Esophagus squamous epithelium (tissue), 5 donors: Measurements from ENCODE around the gene NOS1. TPM values are rescaled to one million over a fixed set of nuclear protein-coding genes. Genes with fewer than 3 reads are reported as not detected.
"Not testable (repeated sequence)": the region's sequence is repeated elsewhere in the genome, so short reads cannot be mapped to it uniquely, and the experiment has no call there.

ENCODE experiments used
- DNase-seq: peaks from one replicate; lab custom pipeline; 2025; lab: John Stamatoyannopoulos, UW
- H3K27ac ChIP-seq, 4 donors: fragments of 200-600 bp; sonication (generic); one replicate each; pipeline ENCODE4 v1.5.1; 2016 to 2019; ENCODE audit warnings: mild to moderate bottlenecking in 1 of 4
- H3K27me3 ChIP-seq, 4 donors: fragments of 200-600 bp; sonication (generic); 1 replicate in 3 of 4; 2 replicates in 1 of 4; pipeline versions ENCODE4 v1.5.1 to v1.6.0; 2017 to 2021; ENCODE audit warnings: antibody characterized with exemption in 1 of 4
- H3K36me3 ChIP-seq, 3 donors: fragments of 200-600 bp; sonication (generic); one replicate each; pipeline ENCODE4 v1.5.1; 2016 to 2019
- H3K4me1 ChIP-seq, 3 donors: fragments of 200-600 bp; sonication (generic); one replicate each; pipeline ENCODE4 v1.5.1; 2017 to 2019
- H3K4me3 ChIP-seq, 4 donors: fragments of 200-600 bp; sonication (generic); 1 replicate in 3 of 4; 2 replicates in 1 of 4; pipeline ENCODE4 v1.5.1; 2016 to 2019; ENCODE audit warnings: mild to moderate bottlenecking in 2 of 4, moderate library complexity in 1 of 4
- H3K9me3 ChIP-seq, 3 donors: fragments of 200-600 bp; sonication (generic); one replicate each; pipeline ENCODE4 v1.5.1; 2016 to 2019
- POLR2A ChIP-seq, 4 donors: fragments of 450-650 bp; IDR thresholded peaks; one replicate each; pipeline ENCODE4 v1.6.1; 2017; ENCODE audit warnings: antibody characterized with exemption in 4 of 4, mild to moderate bottlenecking in 4 of 4, moderate library complexity in 3 of 4
- WGBS, 2 donors: methylation state at CpG; one replicate each; pipeline ENCODE4 v1.1.5; 2018; 5-methylcytosine and 5-hydroxymethylcytosine counted together
- intact Hi-C: fragments of 100-400 bp; cut with DNase I; formaldehyde crosslinking; loops from one replicate; pipeline ENCODE4 v1.15.0; 2022
- total RNA-seq, 4 donors: library from RNA; depleted of rRNA; stranded (reverse); fragments of >200 nt; gene quantifications; one replicate each; pipeline ENCODE4 v1.1.0, GENCODE V29; 2016
- TF ChIP-seq, protein P1 (sequence below), 6 experiments: fragments of 450-650 bp in 4 of 6; fragments of 200-600 bp in 2 of 6; sonication (generic) in 2 of 6; IDR thresholded peaks; one replicate each; pipeline ENCODE4 v1.5.1; 2016 to 2019; ENCODE audit warnings: antibody characterized with exemption in 6 of 6, mild to moderate bottlenecking in 4 of 6, moderate library complexity in 4 of 6
- donor health status: DM: yes; HTN: yes; CAD: no.

Gene NOS1
- total RNA-seq, 4 donors from 2014 or later: 0.49 to 1.9 (median 1.5) TPM

DNA sequence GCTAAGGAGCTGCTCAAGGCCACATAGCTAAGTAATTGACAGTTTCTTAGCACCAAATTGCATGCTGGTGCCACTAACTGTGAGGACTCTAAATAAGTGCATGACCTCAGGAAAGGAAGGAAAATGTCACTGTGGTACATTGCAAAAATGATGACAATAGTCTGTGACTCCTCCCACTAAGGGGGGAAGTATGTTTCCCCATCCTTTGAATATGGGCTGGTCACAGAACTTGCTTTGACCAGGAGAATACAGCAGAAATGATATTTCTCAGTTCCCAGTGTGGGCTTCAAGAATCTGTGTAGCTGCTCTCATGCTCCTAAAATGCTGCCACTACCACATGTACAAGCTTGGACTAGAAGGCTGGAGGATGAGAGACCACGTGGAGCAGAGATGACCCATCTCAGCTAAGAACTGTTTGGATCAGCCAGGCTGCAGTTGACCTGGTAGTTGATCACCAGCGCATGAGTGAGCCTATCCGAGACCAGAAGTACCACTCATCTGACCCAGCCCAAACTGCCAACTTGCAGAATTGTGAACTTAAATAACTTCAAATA is 42.2 kb upstream of the NOS1 start:
- H3K27ac ChIP-seq: no peak overlapping the region
- no peaks in the 10 kb centered on the region for H3K36me3 ChIP-seq
- intact Hi-C loops: no loop called here
- no peak for DNase-seq
- TF ChIP-seq POLR2A (IDR thresholded peaks at IDR 0.05): no peak
- TF ChIP-seq, protein P1, sequence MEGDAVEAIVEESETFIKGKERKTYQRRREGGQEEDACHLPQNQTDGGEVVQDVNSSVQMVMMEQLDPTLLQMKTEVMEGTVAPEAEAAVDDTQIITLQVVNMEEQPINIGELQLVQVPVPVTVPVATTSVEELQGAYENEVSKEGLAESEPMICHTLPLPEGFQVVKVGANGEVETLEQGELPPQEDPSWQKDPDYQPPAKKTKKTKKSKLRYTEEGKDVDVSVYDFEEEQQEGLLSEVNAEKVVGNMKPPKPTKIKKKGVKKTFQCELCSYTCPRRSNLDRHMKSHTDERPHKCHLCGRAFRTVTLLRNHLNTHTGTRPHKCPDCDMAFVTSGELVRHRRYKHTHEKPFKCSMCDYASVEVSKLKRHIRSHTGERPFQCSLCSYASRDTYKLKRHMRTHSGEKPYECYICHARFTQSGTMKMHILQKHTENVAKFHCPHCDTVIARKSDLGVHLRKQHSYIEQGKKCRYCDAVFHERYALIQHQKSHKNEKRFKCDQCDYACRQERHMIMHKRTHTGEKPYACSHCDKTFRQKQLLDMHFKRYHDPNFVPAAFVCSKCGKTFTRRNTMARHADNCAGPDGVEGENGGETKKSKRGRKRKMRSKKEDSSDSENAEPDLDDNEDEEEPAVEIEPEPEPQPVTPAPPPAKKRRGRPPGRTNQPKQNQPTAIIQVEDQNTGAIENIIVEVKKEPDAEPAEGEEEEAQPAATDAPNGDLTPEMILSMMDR (IDR thresholded peaks at IDR 0.05): no peak
- H3K4me3 ChIP-seq: no peak overlapping the region
- no peaks in the 10 kb centered on the region for H3K9me3 ChIP-seq
- 79 to 83% methylated on average over 3 of the region's 3 CpGs for WGBS, 2 donors
- H3K4me1 ChIP-seq: peaks cover 0 to 11% (median 0%) of the 10 kb centered on the region in 3 donors
- H3K27me3 ChIP-seq: peaks cover 0 to 18% (median 0%) of the 10 kb centered on the region in 4 donors

DNA sequence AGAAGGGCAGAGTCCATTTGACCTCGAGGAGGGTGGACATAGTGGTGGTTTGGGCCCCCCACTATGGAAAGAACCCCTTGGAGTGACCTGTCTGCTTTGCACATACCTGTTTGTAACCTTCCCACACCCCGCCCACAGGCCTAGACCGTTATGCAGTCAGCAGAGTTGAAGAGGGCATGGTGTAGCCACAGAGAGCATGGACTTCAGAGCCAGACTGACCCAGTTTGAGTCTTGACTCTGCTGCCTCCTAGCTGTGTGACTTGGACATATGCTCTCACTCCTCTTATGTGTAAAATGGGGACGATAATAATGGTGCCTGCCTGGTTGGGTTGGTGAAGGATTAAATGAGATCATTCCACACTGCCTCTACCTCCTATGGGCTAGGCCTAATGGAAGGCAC is 40.9 kb upstream of the NOS1 start:
- H3K4me3 ChIP-seq: no peak overlapping the region
- H3K9me3 ChIP-seq: peaks cover 0 to under 1% (median 0%) of the 10 kb centered on the region in 3 donors
- no peak for DNase-seq
- WGBS, 2 donors: 51 to 67% methylated on average over 4 of the region's 4 CpGs
- H3K27me3 ChIP-seq: peaks cover 0 to 18% (median 0%) of the 10 kb centered on the region in 4 donors
- no peak overlapping the region for H3K27ac ChIP-seq
- no peaks in the 10 kb centered on the region for H3K4me1 ChIP-seq
- H3K36me3 ChIP-seq: no peaks in the 10 kb centered on the region
- no peak for TF ChIP-seq POLR2A (IDR thresholded peaks at IDR 0.05)
- TF ChIP-seq, protein P1 (IDR thresholded peaks at IDR 0.05): no peak
- intact Hi-C loops: no loop called here

DNA sequence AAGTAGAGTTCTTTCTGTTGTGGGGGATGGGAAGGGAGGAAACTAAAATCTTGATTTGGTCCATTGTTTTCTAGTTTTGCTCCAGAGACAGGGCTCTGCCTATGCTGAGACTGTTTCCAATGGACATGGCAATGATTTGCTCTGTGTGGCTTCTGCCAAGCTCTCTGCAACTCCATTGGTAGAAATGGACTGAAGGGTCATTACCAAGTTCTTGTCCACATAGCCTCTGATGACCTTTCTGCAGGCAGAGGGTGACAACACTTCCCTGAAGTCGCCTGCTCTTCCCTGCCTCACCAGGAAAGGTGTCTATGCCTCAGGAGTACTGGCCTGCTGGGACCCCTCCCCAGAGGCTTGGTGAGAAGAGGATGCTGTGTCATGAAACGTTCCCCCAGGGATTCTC is 39.5 kb upstream of the NOS1 start:
- H3K27ac ChIP-seq: no peak overlapping the region
- H3K4me3 ChIP-seq: no peak overlapping the region
- H3K36me3 ChIP-seq: no peaks in the 10 kb centered on the region
- no peaks in the 10 kb centered on the region for H3K4me1 ChIP-seq
- peaks cover 0 to 24% (median 0%) of the 10 kb centered on the region in 4 donors for H3K27me3 ChIP-seq
- intact Hi-C loops: no loop called here
- DNase-seq: no peak
- peaks cover 0 to 12% (median 0%) of the 10 kb centered on the region in 3 donors for H3K9me3 ChIP-seq
- no peak for TF ChIP-seq POLR2A (IDR thresholded peaks at IDR 0.05)
- TF ChIP-seq, protein P1 (IDR thresholded peaks at IDR 0.05): no peak
- 40 to 60% methylated on average over 1 to 2 of the region's 2 CpGs for WGBS, 2 donors

DNA sequence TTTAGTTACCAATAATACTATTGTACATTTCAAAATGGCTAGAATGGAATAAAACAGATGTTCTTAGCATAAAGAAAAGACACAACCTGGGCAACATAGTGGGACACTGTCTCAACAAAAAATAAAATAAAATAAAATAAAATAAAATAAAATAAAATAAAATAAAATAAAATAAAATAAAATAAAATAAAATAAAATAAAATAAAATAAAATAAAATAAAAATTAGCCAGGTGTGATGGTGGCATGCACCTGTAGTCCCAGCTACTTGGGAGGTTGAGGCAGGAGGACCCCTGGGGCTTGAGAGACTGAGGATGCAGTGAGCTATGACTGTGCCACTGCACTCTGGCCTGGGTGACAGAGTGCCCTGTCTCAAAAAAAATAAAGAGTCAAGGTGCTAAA is 37.1 kb upstream of the NOS1 start:
- intact Hi-C loops, H3K4me1 ChIP-seq, H3K27me3 ChIP-seq, H3K4me3 ChIP-seq, H3K27ac ChIP-seq, DNase-seq, H3K36me3 ChIP-seq: not testable (repeated sequence)
- H3K9me3 ChIP-seq: peaks cover 0 to 12% (median 0%) of the 10 kb centered on the region in 3 donors

DNA sequence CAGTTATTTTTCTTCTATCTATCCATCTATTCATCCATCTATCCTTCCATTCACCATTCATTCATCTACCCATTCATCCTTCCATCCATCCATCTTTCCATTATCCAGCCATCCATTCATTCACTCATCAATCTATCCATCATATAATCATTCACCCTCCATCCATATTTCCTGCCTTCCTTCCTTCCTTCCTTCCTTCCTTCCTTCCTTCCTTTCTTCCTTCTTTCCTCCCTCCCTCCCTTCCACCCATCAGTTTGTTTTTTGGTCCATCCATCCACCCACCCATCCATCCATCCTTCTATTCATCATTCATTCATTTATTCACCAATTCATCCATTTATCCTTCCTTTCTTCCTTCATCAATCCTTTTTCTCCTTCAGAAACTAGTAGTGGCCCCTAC is 34.3 kb upstream of the NOS1 start:
- intact Hi-C loops: no loop called here
- H3K27ac ChIP-seq: no peak overlapping the region
- H3K36me3 ChIP-seq: no peaks in the 10 kb centered on the region
- DNase-seq: no peak
- peaks cover 0 to 12% (median 0%) of the 10 kb centered on the region in 3 donors for H3K9me3 ChIP-seq
- TF ChIP-seq, protein P1 (IDR thresholded peaks at IDR 0.05): no peak
- TF ChIP-seq POLR2A (IDR thresholded peaks at IDR 0.05): no peak
- no peak overlapping the region for H3K4me3 ChIP-seq
- no peaks in the 10 kb centered on the region for H3K4me1 ChIP-seq
- peaks cover 0 to 17% (median 0%) of the 10 kb centered on the region in 4 donors for H3K27me3 ChIP-seq

DNA sequence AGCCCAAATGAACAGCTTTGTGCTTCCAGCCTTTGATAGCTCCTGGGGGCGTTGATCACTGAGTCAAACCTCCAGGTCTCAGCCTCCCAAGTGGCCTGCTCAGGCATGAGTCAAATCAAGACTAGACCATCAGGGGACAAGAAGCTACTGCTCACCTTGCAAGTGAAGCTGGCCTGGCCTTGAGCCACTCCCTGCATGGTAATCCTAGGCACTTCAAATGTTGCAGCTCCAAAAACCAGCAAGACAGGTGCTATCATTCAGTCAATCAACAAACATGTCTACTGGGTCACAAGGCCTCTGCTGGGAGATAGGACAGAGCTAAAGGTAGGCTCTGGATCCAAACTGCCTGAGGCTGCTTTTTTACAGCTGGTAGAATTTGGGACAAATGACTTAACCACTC is 33.1 kb upstream of the NOS1 start:
- TF ChIP-seq POLR2A (IDR thresholded peaks at IDR 0.05): no peak
- TF ChIP-seq, protein P1 (IDR thresholded peaks at IDR 0.05): no peak

More for the DNA sequence above, 33.1 kb upstream of the NOS1 start:
- no peak overlapping the region for H3K4me3 ChIP-seq
- H3K27ac ChIP-seq: no peak overlapping the region
- intact Hi-C loops: no loop called here
- no peak for DNase-seq
- peaks cover 0 to 12% (median 0%) of the 10 kb centered on the region in 3 donors for H3K9me3 ChIP-seq
- no peaks in the 10 kb centered on the region for H3K36me3 ChIP-seq
- no peaks in the 10 kb centered on the region for H3K4me1 ChIP-seq
- H3K27me3 ChIP-seq: peaks cover 0 to 17% (median 0%) of the 10 kb centered on the region in 4 donors
- WGBS, 2 donors: 36 to 40% methylated on average over 1 of the region's 1 CpG
